Activated T-helper 1 cell treated with anti-CD3 and anti-CD28 coated beads, Interleukin-2, amount 50 U/mL, for 16 hours (primary cell): ENCODE data around the gene TEX14.
"Not testable (repeated sequence)": the region's sequence is repeated elsewhere in the genome, so short reads cannot be mapped to it uniquely, and the experiment has no call there.

Source experiments
- DNase-seq, 2 donors: peaks; one replicate each; pipeline ENCODE4 v3.0.0-alpha.2; 2020; ENCODE audit warnings: low read depth in 1 of 2, low spot score in 1 of 2

The TEX14 gene

DNA sequence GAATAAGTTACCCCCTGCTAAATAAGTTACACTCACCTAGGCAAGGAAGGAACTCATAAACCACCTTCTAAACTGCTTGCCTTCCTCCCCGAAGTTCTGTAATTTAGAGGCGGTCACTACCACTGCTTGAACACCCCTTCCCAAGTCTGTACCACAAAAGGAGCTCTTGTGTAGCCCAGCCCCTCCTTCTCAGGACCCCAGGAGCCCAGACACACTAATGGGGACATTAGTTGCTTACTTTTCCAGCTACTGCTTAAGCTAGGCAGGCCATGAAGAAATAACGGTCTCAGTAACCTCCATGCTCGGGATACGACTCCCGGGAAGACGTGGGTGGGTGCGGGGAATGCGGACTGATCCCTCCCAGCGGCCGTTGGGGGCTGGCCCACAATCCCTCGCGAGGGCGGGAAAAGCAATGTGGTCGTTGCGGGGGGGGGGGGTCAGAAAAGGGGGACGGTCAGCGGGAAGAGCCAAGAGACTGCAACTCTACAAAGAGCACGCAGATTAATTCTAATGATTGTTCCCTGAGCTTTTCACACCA lies at the start of gene TEX14:
Gene TEX14 (minus strand): TSS at position 345 of the 538 bp plus-strand sequence. CDS start 40,044 bp downstream, outside the sequence.
- no peak for DNase-seq

- no peak for DNase-seq
Measured at GRCh38 chr17:58741121-58741625, 49.3 kb upstream of the TEX14 start.

DNA sequence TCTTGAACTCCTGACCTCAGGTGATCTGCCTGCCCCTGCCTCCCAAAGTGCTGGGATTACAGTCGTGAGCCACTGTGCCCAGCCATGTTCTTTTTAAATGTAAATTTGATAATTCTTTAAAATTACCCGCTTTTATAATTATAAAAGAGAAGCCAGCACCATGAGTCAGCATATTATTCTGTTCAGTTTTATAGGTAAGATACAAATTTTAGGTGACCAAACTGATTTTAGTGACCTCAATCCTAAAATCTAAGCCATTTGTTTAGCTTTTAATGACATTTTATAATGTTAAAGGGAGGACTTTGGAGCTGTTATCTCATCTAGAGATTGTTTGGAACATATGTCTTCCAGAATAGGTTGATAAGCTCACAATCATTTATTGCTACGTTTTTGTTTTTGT lies 43.0 kb upstream of the TEX14 start:
- DNase-seq = no peak

- DNase-seq = no peak
Measured at GRCh38 chr17:58734040-58734439, 42.2 kb upstream of the TEX14 start.

GRCh38 chr17:58730937-58731336 lies 39.1 kb upstream of the TEX14 start:
- DNase-seq = no peak

GRCh38 chr17:58728798-58729197 lies 37.0 kb upstream of the TEX14 start:
- DNase-seq = no peak

DNA sequence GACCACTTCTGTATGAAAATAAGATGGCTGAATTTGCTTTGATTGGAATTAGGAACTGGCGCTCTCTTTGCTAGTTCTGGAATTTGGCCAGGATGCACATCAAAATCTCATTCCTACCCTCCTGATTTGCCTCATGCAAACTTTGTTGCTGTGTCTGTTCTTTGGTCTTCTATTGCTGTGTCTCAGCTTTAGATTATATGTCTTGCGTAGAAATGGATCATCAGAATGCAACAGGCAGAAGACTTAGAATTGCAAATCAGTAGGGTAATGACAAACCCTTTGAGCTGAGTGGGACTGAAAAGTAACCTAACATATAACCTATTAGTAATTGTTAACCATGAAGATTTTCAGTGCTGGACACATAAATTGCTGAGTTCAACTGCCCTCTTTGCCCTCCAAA lies 30.9 kb upstream of the TEX14 start:
- no peak for DNase-seq

DNA sequence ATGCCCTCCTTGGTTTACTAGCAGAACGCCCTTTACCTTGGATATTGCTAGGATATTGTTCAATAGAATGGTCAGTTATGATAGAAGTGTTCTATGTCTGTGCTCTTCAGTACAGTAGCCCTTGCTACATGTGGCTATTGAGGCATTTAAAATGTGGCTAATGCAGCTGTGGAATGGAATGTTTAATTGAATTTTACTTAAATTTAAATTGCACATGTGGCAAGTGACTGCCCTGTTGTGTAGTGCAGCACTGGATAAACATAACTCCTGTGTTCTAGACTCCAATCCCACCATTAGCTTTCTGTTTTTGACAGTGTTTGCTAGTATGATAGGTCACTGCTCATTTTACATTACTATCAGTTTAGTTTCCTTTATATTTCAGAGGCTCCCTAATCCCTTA lies 30.4 kb upstream of the TEX14 start:
- DNase-seq = no peak

DNA sequence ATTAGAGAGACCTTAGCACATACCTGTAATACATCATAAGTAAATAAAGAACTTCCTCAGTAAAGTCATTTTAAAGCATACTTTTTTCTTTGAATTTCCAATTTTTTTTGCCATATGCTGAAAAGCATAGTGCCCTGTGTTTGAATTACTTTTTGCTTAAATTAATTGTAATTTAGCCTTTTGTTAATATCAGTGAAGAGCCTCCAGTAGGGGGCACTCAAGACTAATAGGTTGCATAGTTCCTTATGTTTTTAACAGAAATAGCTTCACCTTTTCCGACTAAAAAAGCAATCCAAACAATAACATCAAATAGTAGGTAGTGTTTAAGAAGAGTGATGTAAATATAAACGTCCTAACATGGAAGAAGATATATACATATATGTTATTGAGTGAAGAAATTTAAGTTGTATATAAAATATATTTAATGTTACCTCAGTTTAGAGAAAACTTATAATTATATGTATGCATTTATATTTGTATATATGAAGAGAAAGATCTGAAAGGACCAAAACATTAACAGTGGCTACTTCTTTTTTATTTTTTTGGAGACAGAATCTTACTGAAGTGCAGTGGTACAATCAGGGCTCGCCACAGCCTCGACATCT lies 19.2 kb upstream of the TEX14 start:
- no peak for DNase-seq

- DNase-seq = no peak
Measured at GRCh38 chr17:58706351-58707140, 14.7 kb upstream of the TEX14 start.

DNA sequence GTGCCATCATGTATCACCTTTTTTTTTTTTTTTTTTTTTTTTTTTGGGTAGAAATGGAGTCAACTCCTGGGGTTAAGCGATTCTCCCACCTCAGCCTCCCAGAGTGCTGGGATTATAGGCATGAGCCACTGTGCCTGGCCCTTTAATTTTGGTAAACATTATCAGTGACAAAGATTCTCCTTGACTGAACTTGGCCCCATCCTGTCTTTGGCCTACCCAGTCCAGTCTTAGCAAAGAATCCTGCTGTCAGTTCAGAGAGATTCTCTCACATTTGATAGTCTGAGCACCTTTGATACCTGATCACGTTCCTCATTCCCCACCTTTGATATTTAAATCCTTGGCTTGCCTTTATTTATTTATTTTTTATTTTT lies 12.1 kb upstream of the TEX14 start:
- no peak for DNase-seq

DNA sequence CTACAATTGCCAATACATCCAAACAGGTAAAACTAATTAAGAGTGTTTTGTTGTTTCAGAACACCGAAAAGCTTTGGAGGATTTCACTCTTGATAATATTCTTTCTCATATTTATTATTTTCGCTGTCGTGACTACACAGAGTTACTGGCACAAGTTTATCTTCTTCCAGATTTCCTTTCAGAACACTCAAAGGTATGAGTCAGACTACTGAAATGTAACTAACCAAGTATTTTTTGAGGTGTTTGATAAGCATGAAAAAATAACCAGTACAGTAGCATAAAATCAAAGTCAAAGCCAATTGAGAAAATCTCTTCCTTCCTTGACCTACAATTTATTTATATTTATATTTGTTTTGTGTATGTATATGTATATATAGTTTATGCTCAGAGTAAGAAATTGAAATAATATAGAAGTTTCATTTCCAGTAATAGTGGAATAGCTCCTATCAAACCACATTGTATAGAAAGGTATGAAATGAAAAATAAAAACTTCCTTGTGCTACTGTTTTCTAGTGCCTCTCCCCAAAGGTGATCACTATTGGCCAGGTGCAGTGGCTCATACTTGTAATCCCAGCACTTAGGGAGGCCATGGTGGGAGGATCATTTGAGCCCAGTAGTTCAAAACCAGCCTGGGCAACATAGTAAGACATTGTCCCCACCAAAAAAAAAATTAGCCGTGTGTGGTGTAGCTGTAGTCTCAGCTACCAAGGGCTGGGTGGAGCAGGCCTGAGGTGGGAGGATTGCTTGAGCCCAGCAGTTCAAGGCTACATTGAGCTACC lies 11.5 kb upstream of the TEX14 start:
- no peak for DNase-seq

- no peak for DNase-seq
Measured at GRCh38 chr17:58702708-58703107, 10.9 kb upstream of the TEX14 start.

DNA sequence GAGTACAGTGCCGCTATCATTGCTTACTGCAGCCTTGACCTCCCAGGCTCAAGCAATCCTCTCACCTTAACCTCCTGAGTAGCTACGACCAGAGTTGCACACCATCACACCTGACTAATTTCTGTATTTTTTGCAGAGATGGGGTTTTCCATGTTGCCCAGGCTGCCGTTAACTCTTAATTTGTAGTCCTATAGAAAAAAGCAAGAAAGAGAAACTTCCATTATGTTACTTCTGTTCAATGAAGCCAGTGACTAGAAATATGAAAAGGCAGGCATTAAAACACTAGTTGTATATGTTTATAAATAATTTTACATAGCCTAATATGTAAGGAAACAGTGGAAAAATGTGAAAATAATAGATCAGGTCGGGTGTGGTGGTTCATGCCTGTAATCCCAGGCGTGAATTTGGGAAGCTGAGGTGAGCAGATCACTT lies 10.2 kb upstream of the TEX14 start:
- no peak for DNase-seq

GRCh38 chr17:58699771-58700170 lies 7.9 kb upstream of the TEX14 start:
- DNase-seq = no peak

DNA sequence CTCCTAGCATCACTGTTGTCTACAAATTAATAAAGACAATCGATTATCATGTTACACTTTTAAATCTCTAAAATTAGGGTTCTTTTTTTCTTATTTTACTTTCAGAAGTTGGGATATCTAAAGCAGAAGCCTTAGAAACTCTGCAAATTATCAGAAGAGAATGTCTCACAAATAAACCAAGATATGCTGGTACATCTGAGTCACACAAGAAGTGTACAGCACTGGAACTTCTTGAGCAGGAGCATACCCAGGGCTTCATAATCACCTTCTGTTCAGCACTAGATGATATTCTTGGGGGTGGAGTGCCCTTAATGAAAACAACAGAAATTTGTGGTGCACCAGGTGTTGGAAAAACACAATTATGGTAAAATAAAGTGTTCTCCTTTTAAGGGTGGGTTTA lies 3.0 kb upstream of the TEX14 start:
- DNase-seq = no peak

DNA sequence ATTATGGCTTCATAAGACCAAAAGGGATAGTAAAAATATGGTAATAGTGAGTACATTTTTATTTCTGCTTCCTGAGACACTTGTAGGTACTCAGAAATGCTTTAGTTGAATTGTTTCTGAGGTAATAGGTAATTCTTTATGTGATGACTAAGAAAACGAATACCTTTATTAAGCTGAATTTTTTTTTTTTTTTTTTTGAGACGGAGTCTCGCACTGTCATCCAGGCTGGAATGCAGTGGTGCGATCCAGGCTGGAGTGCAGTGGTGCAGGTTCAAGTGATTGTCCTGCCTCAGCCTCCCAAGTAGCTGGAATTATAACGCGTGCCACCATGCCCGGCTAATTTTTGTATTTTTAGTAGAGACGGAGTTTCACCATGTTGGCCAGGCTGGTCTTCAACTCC lies 2.5 kb upstream of the TEX14 start:
- DNase-seq = no peak

- DNase-seq = no peak
Measured at GRCh38 chr17:58693751-58694150, 1.9 kb upstream of the TEX14 start.

DNA sequence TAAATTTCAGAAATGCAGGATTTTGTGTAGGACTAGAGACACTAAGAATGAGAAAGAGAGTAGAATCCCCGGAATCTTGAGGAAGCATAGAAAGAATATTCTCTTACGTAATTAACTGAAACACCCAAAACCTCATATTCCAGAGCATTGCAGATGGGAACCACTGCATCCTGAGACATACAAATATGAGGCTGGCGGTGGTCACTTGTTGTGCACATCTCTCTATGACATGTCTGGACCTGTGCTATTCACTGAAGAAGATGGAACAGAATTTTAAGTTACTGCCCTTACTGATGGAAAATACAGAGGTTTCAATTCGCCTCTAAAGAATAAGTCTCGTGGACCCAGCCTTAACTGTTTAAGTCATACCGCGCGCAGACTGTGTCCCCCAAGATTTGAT lies 1.4 kb upstream of the TEX14 start:
- DNase-seq = no peak

GRCh38 chr17:58692239-58693055 lies 602 bp upstream of the TEX14 start, which contains the start of gene RAD51C:
RAD51C (plus strand) TSS chr17:58692602; CDS start chr17:58692644, 42 bp downstream.
- peak; percentile 73 to 78 for DNase-seq

- DNase-seq = not testable (repeated sequence)
Measured at GRCh38 chr17:58690033-58690432, 1.8 kb downstream of the TEX14 start.
